Midbrain (tissue), 1 donor: ENCODE results near the gene TRPM3.

Experiments used
- DNase-seq: peaks from one replicate; lab custom pipeline; 2025; lab: John Stamatoyannopoulos, UW

Gene TRPM3

DNA sequence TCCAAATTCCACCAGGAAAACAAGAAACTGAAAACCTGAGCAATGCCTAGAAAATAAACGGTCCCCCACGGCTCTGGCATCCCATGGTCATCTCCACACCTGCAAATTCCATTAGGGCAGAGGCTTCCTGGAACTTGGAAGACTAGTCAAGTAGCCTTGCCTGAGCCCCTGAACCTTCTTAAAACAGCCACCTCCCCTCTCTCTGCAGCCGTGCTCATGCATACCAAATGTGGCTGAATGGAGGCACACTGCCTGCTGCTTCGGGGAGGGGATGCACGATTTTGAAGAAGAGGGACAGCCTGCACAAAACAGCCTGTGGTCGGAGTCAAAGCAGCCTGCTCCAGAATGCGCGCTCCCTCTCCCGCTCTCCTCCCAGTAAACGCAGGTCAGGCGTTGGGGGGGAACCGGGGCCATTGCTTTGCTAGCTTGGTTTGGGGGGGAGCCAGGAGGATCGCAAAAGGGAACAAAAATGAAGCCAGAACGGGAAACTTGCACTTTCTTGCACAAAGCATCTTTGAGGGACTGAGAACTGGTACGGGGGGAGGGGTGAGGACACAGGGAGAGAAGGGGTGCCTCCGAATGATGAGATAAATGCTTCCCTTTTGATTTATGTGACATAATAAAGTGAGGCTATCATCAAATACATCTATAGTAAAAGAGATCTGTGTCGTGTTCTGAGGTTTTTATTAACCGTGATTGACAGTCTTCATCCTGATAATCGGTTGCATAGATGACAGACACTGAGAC, at the start of gene TRPM3:
TSS of gene TRPM3 (minus strand) at position 347 of the 747 bp plus-strand sequence. CDS start at position 80, 267 bp downstream.
- peak; percentile 54 for DNase-seq

DNA sequence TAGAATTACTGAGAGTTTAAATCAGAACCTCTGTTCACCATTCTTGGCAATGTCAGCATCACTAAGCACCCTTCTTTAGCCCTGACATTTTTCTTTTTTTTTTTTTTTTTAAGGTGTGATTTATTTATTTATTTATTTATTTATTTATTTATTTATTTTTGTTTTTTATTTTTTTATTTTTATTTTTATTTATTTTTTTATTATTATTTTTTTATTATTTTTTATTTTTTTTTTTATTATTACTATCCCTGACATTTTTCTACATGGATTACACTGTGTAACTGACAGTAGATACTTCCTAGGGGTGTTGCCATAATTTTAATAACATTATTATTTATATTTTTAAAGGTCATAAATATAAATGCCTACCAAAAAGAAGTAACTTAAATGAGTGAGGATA, 47.0 kb upstream of the TRPM3 start:
- no peak for DNase-seq

DNA sequence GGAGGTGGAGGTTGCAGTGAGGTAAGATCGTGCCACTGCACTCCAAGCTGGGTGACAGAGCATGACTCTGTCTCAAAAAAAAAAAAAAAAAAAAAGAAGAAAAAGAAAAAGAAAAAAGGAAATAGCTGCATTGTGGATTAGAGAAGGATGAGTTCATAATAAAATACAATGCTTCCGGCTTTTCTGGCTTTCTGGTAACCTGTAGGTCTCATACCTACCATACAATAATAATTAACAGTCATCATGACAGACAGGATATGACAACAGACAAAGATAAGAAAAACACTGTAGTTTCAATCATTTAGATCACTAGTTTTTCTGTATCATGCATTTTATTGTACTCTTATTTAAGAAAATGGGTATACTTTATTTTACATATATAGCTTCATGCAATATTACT, 40.7 kb upstream of the TRPM3 start:
- DNase-seq = no peak

DNA sequence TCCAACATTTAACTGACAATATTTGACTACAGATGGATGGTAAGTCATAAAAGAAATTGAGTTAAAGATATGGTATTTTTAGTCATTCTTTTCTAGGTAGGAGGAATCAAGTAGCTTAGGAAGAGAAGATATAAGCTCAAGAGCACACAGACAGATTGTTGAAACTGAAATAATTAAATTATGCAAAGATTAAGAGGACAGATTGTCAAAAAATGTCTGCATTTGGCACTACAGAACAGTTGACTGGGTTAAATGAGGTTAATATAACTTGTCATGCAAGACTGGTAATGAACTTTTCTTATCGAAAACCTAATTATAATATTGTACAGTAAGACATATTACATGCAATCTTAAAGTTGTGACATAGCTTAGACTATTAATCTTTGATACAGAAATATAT, 36.3 kb upstream of the TRPM3 start:
- no peak for DNase-seq

DNA sequence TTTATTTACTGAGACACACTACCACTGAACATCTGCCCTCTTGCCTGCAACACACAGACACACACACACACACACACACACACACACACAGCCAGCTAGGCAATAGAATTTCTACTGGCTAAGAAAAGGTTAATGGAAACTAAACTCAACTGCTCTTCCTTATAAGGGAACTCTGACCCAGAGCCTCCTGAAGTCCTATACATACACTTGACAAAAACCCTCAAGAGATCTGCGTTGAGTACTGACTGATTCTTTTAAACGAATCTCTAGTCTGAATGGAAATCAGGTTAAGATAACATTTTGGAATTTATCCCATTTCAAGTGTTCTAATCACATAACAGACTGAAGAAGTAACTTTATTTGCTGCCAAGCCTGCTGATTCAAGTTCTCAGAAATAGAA, 25.9 kb upstream of the TRPM3 start:
- no peak for DNase-seq

DNA sequence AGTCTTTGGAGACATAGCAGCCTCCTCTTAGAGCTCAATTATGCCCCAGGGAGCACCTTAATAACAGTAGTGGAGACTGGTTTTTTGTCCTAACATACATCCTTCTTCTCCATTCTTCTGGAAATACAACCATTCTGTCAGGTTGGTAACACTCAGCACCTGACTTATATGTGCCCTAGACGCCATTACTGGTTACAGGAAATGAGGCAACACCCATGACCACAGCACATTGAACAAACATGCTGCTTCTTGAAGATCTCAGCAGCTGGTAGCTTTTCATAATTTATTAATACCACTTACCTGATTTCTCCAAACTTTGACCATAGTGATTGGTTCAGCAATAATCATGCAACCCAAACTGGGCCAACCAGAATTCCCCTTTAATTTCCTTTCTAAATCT, 25.1 kb upstream of the TRPM3 start:
- DNase-seq = no peak

DNA sequence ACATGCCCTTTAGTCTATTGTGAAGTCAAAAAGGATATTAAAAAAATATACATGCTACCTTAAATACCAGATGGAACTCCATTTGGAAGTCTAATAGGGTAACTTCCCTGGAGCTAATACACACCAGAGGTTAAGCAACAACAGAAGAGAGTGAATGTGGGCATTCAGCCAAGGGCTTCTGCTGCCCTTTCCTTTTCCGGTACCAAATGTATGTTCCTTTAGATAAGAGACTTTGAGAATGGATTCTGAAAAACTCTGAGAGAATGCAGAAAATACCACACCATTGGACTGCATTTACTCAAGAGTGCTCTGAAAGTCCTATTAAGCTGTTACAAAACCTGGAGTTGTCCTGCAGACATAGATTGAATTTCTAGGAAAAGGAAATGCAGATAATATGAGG, 23.8 kb upstream of the TRPM3 start:
- DNase-seq = no peak

DNA sequence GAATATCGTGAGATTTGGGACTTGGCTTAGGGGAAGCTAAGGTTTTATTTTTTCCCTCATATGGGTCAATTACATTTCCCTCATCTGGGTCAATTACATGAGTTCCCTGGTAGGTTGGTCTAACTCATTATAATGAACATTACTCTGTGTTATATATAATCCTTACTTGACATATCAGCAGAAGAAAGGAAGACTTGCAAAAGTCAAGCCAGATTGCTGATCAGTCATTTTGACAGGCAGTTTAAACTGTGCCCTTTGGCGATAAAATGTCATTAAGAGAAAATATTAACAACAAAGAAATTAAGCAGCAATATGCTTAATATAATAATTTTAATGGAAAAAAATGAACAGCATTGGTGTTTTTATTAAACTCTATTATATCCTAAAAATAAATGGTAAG, 23.1 kb upstream of the TRPM3 start:
- DNase-seq = no peak

DNA sequence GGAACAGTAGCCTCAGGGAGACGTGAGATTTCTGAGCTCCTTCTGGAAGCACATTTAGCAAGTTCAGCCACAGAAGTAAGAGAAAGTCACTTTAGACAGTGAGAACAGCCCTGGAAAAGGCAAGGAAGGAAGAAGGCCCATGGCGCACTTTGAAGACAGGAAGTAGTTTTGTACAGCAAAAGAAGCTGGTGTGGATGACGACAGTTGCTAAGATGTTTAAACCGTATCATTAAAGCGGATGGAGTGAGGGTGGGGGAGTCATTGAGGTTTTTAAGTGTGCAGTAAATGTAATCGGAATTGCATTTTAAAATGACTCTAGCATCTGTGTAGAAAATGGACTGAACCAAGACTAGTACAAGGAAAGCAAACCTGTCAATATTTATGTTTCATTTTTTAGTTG, 15.3 kb upstream of the TRPM3 start:
- DNase-seq = no peak

DNA sequence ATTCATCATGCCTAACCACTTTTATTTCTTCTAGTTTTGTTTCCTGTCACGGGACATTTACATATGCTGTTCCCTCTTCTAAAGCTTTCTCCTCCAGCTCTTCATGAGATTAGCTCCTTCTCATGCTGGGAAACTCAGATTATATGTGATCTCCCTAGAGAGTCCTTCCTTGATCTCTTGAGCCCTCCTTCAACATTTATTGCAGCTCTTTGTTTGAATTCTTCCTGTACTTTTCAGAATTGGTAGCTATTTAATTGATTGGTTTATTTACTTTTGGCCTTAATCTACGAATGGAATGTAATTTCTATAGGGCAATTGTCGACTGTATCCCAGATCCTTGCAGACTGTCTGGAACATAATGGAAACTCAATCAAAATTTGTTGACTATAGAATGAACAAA, 9.7 kb upstream of the TRPM3 start:
- no peak for DNase-seq

DNA sequence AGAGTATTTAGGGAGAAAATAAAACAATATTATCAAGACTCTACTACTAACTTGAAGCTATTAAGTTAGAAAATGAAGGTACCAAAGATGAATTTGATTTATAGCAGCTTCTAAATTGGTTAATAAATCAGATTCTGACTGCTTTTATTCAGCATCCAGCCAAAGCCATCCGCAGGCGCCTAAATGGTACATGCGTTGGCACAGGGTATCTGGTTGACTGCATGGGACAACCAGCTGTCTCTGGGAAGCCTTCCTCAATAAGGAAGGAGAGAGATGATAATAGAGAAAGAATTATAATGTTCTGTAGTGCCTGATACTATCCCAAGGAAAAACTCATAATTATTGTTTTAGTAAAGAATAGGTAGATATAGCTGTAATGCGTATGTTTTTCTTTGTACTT, 9.1 kb upstream of the TRPM3 start:
- DNase-seq = no peak

DNA sequence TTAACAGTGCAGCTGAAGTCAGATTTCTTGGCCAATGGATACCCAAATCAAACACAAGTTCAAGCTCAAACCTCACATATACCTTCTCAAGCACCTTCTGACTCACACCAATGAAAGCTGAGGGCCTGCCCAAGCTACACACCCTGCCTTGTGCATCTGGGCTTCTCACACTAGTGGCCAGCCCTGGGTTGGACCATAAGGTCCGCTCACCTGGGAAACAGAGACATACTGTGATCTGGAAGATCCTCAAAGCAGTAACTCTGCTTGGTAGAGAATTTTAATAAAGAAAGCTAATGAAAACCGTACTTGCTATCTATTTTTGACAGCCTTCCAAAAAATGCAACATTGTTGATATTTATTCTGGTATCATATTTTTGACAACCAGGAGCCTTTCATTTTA, 7.4 kb upstream of the TRPM3 start:
- no peak for DNase-seq

DNA sequence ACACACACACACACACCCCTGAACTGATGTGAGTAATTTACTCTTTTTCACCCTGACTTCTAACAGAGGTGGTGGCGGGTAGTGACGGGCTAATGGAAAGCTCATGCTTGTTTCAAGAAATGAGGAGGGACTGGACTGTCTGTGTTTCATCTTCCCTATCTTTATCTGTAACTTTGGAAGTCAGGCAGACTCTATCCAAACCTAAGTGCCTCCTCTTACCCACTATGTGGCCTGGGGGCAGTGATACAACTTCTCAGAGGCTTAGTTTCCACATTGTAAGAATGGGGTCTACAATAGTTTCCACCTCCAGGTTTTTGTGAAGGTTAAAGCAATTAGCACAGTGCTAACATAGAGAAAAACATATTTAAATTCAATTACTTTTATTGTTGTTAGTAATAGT, 5.9 kb upstream of the TRPM3 start:
- DNase-seq = no peak

DNA sequence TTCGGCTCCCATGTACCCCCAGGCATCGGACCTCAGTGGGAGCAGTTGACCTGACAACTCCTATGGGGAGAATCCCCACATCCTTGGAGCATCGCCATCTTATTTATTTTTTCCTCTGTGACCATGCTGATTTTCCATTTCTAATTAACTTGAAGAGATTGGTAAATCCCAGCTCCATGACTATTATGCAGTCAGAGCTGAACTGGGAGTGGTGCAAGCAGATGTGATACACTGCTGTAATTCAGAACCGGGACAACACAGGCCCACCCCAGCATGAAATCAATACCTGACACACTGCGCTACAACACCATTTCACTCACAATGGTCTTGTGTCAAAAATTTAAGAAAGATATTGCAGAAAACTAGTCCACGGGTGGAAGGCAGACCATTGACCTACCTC, 1.0 kb upstream of the TRPM3 start:
- no peak for DNase-seq

DNA sequence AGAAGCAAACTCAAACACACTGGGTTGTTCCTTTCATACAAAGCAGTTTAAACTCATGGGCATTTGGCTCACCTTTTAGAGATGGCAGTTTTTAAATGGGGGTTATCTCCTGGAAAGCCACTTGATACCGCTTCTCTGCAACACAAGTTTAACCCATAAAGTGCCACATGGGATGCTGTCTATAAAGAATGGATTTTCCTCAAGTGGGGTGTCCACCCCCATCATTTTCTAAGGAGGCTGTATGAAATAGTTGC, 528 bp upstream of the TRPM3 start:
- no peak for DNase-seq

DNA sequence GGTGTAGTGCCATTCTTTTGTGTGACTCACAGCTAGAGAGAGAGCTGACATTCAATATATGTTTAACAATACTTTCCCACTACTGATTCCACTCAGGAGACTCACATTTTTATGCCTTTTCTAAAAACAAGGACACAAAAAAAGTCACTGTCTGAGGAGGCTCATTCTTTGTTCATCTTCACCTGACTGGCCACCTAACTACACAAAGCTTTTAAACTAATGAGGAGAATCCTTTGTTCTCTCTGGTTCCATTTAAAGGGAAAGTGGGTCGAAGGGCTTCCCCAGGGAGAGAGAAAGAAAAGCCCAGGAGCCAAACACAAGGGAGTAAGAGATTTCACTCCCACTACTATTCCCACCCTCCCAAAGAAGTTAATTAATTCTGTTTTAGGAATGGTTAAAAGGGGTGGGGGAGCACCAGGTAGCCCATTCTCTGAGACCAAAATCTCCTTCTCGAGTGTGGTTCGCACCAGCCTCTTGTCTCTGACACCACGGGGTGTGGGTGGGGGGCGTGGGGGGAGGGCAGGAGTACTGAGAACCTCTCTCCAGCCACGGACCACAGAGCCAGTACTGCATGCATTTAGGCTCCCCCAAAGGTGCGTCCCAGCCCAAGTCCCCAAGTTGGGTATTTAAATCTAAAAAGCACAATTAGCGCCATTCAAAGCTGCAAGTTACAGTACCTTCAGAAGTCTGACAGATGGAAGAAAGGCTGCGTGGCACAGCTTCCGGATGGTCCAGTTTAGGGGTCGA, 747 bp downstream of the TRPM3 start:
- no peak for DNase-seq

DNA sequence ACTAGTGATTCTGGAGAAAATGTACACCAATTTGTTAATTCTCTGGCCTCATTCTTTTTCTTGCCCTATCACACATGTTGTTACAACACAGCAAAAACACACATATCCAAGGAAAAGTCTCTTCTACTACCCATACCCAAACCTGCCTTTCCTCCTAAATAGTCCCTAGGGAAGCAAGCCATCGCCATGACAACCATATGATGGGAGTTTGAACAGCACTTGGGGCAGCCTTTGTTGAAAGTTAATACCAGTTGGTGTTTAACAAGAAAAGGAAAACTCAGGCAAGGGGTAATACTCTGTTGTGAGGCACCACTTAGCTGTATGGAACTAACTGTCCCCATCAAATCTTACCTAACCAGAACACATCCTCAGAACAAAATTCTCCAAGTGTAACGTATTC, 1.7 kb downstream of the TRPM3 start:
- no peak for DNase-seq

DNA sequence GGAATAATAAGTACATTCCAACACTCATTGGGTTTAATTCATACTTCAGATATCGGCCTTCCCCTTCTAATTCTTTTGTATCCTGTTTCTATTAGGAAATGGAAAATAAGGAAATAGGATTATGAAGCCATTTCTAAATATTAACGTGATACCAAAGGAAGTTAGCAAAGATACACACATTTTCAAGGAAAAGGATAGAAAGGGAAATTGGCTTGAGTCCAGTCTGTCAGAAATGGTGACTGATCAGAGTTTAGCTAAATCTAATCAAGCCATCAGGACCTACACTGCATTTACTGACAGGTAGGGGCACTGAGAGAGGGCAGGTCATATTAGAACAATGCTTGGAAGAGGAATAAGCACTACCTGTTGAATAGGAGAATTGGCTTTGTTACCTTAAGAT, 3.1 kb downstream of the TRPM3 start:
- no peak for DNase-seq

DNA sequence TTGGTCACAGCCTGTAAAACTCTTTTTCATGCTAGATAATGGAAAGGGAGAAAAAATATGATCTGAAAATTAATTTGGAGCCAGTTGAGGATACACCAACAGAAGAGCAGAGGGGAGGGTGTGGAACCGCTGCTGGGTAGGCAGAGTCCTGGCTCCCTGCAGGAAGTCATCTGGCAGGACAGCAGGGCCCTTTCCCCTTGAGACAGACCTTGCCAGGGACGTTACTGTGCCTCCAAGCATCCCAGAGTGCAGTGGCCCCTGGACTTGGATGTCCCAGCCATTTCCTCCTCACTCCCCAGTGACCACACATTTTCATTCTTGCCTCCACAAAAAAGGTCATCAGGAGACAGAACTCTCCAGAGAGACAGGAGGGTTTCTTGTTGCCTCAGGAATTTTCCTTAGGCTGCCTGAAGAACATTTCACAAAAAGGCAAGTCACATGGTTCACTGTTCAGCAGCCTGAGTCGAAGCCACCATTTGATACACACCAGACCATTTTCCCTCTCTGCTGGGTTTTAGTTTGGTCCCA, 5.9 kb downstream of the TRPM3 start:
- DNase-seq = peak; percentile 69

DNA sequence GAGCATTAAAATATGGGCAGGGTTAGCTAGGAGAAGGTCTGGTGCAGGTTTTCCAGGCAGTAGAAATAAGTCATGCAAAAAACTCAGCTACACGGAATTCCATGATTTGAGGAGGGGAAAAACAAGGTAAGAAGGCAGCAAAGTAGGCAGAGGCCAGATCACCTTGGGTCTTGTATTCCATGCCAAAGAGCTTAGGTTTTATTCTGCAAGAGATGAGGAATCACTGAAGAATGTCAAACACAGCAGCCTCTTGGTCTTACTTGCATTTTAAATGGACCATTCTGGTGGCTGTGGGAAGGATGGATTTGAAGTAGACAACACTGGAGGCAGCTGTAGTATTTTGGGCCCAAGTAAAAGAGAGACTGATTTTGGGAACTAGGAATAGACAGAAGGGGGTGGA, 8.6 kb downstream of the TRPM3 start:
- DNase-seq = no peak

DNA sequence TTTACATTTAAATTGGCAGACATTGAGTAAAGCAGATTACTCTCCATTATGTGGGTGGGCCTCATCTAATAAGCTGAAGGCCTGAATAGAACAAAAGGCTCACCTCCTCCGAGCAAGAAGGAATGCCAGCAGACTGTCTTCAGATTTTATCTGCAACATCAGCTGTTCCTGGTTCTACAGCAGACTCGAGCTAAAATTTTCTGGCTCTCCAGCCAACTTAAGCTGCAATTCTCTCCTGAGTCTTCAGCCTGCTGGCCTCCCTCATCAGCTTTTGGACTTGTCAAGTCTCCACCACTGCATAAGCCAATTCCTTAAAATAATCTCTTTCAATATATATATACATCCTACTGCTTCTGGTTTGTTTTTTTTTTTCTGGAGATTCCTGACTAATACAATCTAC, 12.5 kb downstream of the TRPM3 start:
- no peak for DNase-seq

DNA sequence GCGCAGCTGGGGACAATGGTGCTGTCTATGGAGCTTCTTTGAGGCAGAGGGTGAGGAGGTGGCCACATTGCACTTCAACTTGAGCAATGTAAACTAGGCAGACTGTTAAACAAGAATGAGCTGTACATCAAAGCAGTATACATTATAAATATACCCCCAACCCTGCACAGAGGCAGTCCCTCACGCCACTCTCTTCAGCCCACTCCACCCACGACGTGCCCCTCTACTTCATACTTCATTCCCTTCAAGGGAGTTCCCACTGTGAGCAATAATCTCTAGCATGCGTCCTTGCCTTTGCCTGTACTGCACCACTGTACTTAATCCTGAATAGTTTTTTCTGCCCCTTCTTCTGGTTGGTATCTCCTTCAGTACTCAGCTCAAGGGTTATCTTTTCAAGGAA, 14.4 kb downstream of the TRPM3 start:
- no peak for DNase-seq

DNA sequence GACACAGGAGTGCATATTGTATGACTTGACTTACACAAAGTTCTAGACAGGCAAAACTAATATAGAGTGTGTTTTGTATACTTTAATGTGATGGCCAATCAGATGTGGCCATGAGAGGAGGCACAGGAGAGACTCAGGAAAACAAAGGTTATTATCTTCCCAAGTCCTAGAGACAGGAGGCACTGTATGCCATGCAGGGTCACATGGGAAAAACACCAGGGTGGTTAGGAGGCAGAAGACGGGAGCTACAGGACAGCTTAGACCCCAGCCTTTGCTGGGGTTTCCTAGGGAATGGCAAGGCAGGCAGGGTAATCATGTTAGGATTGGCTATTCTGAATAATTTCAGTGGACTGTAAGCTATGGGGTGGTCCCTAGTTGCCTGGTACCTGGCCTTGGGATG, 16.2 kb downstream of the TRPM3 start:
- no peak for DNase-seq

DNA sequence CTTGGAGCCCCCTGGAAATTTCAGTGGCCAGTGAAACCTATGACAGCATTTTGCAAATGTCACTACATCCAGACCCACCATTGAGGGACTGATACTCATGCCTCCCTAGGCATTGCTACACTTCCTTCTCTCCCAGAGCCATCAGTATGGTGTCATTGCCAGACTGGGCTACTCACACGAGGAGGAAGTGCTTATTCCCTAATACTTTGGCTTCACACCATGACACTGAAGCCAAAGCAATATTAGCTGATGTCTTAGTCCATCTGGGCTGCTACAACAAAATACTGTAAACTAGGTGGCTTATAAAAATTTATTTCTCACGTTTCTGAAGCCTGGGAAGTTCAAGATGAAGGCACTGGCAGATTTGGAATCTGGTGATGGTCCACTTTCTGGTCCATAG, 22.6 kb downstream of the TRPM3 start:
- no peak for DNase-seq
